Small intestine (tissue), 7 donors: ENCODE measurements around the gene GRIK1. TPM values are rescaled to one million over a fixed set of nuclear protein-coding genes. Genes with fewer than 3 reads are reported as not detected.

Source experiments
- DNase-seq, 2 donors: peaks; one replicate each; pipeline versions ENCODE4 v3.0.0 to v3.0.0-alpha.2; 2013
- FAIRE-seq: peaks from 2 replicates; lab custom pipeline; 2012; peaks lifted over from hg19 to GRCh38; lab: Jason Lieb, UNC
- H3K27ac ChIP-seq, 3 donors: one replicate each; pipeline ENCODE4 v1.5.1; 2013; ENCODE audit warnings: low read length in 2 of 3, mild to moderate bottlenecking in 2 of 3, control low read depth in 1 of 3, inconsistent platforms in 1 of 3, low read depth in 1 of 3, moderate library complexity in 1 of 3
- H3K27me3 ChIP-seq, 3 donors: one replicate each; pipeline ENCODE4 v1.6.1; 2013; ENCODE audit warnings: low read length in 3 of 3, inconsistent platforms in 1 of 3; ENCODE audit not compliant: control insufficient read depth in 3 of 3, insufficient read depth in 3 of 3
- H3K36me3 ChIP-seq, 3 donors: one replicate each; pipeline ENCODE4 v1.6.1; 2013; ENCODE audit warnings: low read length in 3 of 3, inconsistent platforms in 1 of 3, low read depth in 1 of 3, mild to moderate bottlenecking in 1 of 3, moderate library complexity in 1 of 3; ENCODE audit not compliant: control insufficient read depth in 3 of 3, insufficient read depth in 2 of 3
- H3K4me1 ChIP-seq, 3 donors: one replicate each; pipeline ENCODE4 v1.6.1; 2013; ENCODE audit warnings: low read length in 2 of 3, inconsistent platforms in 1 of 3, low read depth in 1 of 3, mild to moderate bottlenecking in 1 of 3, moderate library complexity in 1 of 3; ENCODE audit not compliant: control insufficient read depth in 3 of 3, insufficient read depth in 2 of 3
- H3K4me3 ChIP-seq, 3 donors: one replicate each; pipeline ENCODE4 v1.5.1; 2013; ENCODE audit warnings: low read length in 3 of 3, control low read depth in 1 of 3, inconsistent platforms in 1 of 3, low read depth in 1 of 3, mild to moderate bottlenecking in 1 of 3, moderate library complexity in 1 of 3
- H3K9me3 ChIP-seq, 2 donors: one replicate each; pipeline ENCODE4 v1.6.1; 2013; ENCODE audit warnings: low read depth in 1 of 2, low read length in 1 of 2; ENCODE audit not compliant: control insufficient read depth in 2 of 2, insufficient read depth in 1 of 2
- WGBS, 3 donors: extraction: QIAGEN DNeasy Blood & Tissue Kit; methylation state at CpG; one replicate each; pipeline ENCODE4 v1.1.7; 2013; 5-methylcytosine and 5-hydroxymethylcytosine counted together
- polyA plus RNA-seq, 4 donors: library from polyadenylated mRNA; stranded (reverse) in 3 of 4; unstranded in 1 of 4; fragments of 200-250 nt in 3 of 4; fragments of 120-200 nt in 1 of 4; gene quantifications; one replicate each; pipeline versions ENCODE4 v1.2.1 to v1.2.3, GENCODE V29; 2013
- donor health status: healthy with polysubstance abuse.
- donor health status: control.
- donor health status: control.
- donor health status: Bipolar disorder and iron deficiency.
- donor health status: healthy.

Gene GRIK1
- polyA plus RNA-seq, 4 donors: 0.24 to 0.37 TPM; not detected in 2

- no peaks in the 10 kb centered on the region for H3K36me3 ChIP-seq
- no peak overlapping the region for H3K27ac ChIP-seq
- no peaks in the 10 kb centered on the region for H3K27me3 ChIP-seq
- H3K4me3 ChIP-seq: no peak overlapping the region
- H3K9me3 ChIP-seq: peaks cover 0 to 16% of the 10 kb centered on the region in 2 donors
- 90 to 92% (median 91%) methylated on average over 10 of the region's 10 CpGs for WGBS, 3 donors
- H3K4me1 ChIP-seq: no peaks in the 10 kb centered on the region
- FAIRE-seq: no peak
- DNase-seq: no peak
Measured at GRCh38 chr21:29499734-29500343, 440.0 kb downstream of the GRIK1 start.

- no peak for FAIRE-seq
- H3K36me3 ChIP-seq: no peaks in the 10 kb centered on the region
- no peak overlapping the region for H3K27ac ChIP-seq
- no peak for DNase-seq
- no peaks in the 10 kb centered on the region for H3K4me1 ChIP-seq
- peaks cover 0 to 14% of the 10 kb centered on the region in 2 donors for H3K9me3 ChIP-seq
- no peaks in the 10 kb centered on the region for H3K27me3 ChIP-seq
- H3K4me3 ChIP-seq: no peak overlapping the region
- 85 to 96% (median 93%) methylated on average over 4 of the region's 4 CpGs for WGBS, 3 donors
Measured at GRCh38 chr21:29499229-29499628, 440.6 kb downstream of the GRIK1 start.

GRCh38 chr21:29496337-29496736, 443.5 kb downstream of the GRIK1 start:
- Histone ChIP-seq H3K27me3 (no peaks in the 10 kb centered on the region), H3K4me1 (no peaks in the 10 kb centered on the region), H3K4me3 (no peak overlapping the region), H3K9me3 (peaks cover 0 to 14% of the 10 kb centered on the region in 2 donors), H3K36me3 (no peaks in the 10 kb centered on the region), H3K27ac (no peak overlapping the region)
- WGBS, 3 donors: 34 to 80% (median 41%) methylated on average over 1 of the region's 1 CpG
- FAIRE-seq (no peak), DNase-seq (no peak)

GRCh38 chr21:29490016-29490415, 449.8 kb downstream of the GRIK1 start:
- no peak for DNase-seq
- FAIRE-seq: no peak
- no peak overlapping the region for H3K27ac ChIP-seq
- no peaks in the 10 kb centered on the region for H3K27me3 ChIP-seq
- H3K9me3 ChIP-seq: no peaks in the 10 kb centered on the region
- no peaks in the 10 kb centered on the region for H3K4me1 ChIP-seq
- H3K36me3 ChIP-seq: no peaks in the 10 kb centered on the region
- H3K4me3 ChIP-seq: no peak overlapping the region
- 94 to 99% (median 97%) methylated on average over 3 of the region's 3 CpGs for WGBS, 3 donors

- DNase-seq (no peak), FAIRE-seq (no peak)
- Histone ChIP-seq H3K27ac (no peak overlapping the region), H3K4me3 (no peak overlapping the region), H3K36me3 (no peaks in the 10 kb centered on the region), H3K9me3 (no peaks in the 10 kb centered on the region), H3K27me3 (no peaks in the 10 kb centered on the region), H3K4me1 (no peaks in the 10 kb centered on the region)
- WGBS, 3 donors: 35 to 52% (median 47%) methylated on average over 4 of the region's 4 CpGs
Measured at GRCh38 chr21:29487154-29487553, 452.6 kb downstream of the GRIK1 start.

Other genes with a start within 250 kb of the GRIK1 start
- gene CLDN17, start 226.8 kb upstream of the GRIK1 start, polyA plus RNA-seq: not detected